Stimulated activated CD4-positive, alpha-beta T cell treated with anti-CD3 and anti-CD28 coated beads, Interleukin-4, amount 100 ng/mL, for 4 hours (primary cell): ENCODE data around the gene GNB1L.

ENCODE experiments used
- DNase-seq, 2 experiments: peaks; one replicate each; pipeline ENCODE4 v3.0.0-alpha.2; 2020

The GNB1L gene

DNA sequence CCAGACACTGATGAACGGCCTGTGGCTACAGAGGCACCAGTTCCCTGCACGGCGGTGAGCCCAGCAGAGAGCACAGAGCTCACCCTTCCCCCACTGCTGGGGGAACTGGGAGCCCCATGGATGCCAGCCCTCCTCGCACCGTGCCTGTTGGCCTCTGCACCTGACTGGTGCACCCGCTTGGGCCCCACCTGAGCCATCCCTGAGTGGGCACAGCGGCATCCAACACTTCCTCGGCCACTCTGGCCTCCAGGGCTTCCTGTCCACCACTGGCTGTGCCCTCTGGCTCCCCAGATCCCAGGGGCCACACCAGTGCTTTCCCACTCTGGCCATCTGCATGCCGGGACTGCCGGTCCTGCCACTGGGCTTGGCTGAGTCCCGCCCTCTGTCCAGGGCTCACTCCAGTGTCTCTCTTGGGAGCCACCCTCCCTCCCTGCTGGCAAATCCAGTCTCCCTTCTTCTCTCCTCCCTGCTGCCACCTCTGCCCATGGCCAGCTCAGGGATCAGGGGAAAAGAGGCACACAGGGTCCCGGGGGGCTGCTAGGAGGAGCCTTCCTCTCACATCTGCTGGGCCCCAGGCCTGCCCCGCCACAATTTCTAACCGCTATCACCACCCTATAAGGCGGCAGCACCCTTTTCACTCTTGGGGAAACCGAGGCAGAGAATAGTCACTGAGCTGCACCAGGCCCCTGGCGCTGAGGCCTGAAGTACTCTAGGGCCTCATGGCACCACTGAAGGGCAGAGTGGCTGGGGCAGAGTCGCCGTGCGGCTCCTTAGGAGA lies 33.0 kb downstream of the GNB1L start:
- DNase-seq = no peak

GRCh38 chr22:19820880-19821522 lies 33.7 kb downstream of the GNB1L start:
- no peak for DNase-seq

- no peak for DNase-seq
These were observed 34.5 kb downstream of the GNB1L start for GRCh38 chr22:19819911-19820879.

DNA sequence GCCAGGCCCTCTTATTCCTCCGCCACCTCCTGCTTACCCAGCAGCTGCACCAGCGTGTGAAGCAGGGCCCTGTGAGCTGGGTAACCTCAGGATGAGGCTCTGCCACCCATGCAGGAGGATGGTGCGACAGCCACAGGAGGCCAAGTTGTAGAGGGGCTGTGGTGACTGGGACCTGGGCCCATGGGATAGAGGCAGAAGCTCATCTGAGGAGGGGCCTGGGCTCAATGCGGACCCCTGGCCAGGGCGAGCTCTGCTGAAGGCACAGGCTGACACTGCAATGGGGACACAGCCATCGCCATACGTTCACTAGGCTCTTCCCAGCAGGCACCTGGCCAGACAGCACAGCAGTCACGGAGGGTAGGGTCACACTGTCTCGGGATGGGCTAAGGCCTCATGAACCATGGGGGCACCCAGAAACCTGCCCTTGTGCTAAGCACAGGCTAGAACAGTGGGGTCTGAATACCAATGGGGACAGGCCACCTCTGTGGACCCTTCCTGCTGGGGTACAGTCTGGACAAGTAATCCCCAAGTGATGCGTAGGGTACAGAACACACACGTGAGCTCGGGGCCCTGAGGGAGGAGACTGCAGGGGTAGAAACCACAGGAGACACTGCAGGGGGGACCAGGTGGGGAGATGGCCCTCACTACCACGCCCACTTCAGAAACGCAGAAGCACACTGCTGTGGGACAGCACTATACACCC lies 35.3 kb downstream of the GNB1L start:
- DNase-seq = no peak

GRCh38 chr22:19818324-19819207 lies 36.1 kb downstream of the GNB1L start:
- DNase-seq = no peak

- no peak for DNase-seq
These were observed 38.1 kb downstream of the GNB1L start for GRCh38 chr22:19816372-19817119.

DNA sequence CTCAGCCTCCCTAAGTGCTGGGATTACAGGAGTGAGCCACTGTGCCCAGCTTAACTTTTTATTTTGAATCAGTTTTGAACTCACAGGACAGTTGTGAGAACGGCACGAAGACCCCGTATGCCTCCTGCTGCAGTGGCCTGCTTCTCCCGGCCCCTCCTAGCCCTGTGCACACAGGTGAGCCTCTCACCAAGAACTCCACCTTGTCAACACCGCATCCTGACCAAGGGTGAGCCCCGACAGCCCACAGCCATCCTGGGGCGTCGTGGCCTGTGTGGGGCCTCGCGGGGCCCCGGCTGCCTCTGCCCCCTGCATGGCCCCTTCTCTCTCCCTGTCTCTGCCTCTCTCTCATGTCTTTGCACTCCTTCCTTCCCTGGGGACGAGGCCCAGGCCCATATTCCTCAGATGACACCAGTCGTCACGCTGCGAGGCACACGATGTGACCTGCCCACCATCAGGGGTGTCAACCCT lies 38.8 kb downstream of the GNB1L start:
- no peak for DNase-seq

DNA sequence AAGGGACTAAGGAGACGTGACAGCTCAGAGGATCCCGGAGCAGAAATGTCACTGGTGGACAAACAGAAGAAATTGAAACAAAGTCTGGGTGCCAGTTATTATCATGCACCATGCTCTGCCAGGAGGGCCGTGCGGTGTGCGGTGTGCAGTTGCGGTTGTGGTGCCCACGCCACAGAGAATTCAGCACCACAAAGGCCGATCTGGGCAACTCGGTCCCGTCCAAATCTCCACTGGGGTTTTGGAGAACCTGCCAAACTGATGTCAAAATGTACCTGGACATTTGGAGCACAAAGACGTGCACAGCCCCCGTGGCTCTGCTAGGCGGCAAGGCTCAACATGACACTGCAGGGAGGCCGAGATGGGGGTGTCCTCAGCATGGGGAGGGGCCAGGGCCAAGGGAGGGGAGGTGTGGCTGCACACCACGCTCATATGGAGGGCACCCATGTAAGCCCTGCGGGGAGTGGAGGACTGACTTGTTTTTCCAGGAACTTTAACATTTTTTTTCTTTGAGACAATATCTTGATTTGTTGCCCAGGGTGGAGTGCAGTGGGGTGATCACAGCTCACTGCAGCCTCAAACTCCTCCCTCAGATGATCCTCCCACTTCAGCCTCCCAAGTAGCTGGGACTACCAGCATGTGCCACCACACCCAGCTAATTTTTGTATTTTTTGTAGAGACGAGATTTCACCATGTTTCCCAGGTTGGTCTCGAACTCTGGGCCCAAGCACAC lies 39.4 kb downstream of the GNB1L start:
- DNase-seq = no peak

DNA sequence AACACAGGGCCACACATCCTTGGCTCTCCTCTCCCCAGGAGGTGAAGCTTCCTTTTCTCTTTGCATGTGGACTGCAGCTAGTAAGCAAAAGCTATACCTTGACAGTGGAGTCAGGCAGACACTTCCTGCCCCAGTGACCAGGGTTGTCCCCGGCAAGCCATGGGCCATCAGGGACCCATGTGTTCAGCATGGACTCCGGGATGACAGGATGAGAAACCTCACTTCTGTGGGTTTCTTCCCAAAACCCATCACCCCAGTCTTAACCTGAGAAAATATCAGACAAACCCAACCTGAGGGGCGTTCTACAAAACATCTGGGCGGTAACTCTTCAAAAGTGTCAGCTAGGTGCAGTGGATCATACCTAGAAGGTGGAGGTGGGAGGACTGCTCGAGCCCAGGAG lies 40.2 kb downstream of the GNB1L start:
- no peak for DNase-seq

- no peak for DNase-seq
These were observed 41.8 kb downstream of the GNB1L start for GRCh38 chr22:19812910-19813309.

- DNase-seq = no peak
These were observed 42.6 kb downstream of the GNB1L start for GRCh38 chr22:19811811-19812771.

GRCh38 chr22:19811211-19811621 lies 43.5 kb downstream of the GNB1L start:
- no peak for DNase-seq

DNA sequence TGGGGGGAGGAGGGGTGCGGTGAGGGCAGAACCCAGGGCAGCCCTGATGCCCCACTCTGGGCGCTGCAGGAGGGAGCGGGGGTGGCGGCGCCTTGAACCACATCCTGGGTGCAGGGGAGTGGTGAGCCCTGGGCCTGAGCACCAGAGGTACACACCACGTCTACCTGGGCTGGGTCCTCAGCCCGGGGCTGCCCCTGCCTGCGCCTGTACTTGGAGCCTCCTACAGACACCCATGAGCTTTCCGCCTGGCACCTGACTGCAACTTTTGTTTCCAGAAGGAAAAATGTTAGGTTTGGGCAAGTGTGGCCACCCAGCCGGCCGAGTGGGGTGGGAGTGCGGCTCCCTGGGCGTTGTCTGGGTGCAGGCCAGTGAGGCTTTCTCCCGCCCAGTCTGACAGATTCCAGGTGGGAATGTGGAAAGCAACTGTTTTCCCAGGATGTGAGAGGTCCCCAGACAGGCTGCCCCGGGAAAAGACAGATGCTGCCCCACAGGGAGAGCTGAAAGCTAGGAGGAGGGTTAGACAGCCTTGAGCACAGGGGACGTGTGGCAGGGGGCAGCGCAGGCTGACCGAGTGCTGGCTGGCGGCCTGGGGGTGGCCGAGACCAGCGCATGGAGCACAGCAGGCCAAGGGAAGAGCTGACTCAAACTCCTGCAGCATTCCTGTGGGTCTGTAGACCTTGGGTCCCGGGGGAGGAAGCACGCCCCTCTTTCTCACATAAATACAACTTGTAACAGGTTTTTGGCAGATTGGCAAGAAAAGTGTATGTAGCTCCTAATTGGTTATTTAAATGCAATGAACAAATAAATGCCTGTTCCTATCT lies 44.1 kb downstream of the GNB1L start:
- no peak for DNase-seq

DNA sequence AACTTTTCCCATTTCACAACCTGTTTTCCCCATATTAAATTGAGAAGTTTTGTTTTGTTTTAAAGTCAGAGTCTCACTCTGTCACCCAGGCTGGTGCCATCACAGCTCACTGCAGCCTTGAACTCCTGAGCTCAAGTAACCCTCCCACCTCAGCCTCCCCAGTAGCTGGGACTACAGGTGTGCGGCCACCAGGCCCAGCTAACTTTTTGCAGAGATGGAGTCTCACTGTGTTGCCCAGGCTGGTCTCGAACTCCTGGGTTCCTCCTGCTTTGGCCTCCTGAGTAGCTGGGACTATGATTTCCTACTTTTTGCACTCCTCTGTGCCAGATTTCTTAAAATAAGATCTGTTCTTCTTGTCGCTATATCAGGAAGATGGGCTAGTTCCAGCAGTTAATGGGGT lies 44.9 kb downstream of the GNB1L start:
- no peak for DNase-seq

DNA sequence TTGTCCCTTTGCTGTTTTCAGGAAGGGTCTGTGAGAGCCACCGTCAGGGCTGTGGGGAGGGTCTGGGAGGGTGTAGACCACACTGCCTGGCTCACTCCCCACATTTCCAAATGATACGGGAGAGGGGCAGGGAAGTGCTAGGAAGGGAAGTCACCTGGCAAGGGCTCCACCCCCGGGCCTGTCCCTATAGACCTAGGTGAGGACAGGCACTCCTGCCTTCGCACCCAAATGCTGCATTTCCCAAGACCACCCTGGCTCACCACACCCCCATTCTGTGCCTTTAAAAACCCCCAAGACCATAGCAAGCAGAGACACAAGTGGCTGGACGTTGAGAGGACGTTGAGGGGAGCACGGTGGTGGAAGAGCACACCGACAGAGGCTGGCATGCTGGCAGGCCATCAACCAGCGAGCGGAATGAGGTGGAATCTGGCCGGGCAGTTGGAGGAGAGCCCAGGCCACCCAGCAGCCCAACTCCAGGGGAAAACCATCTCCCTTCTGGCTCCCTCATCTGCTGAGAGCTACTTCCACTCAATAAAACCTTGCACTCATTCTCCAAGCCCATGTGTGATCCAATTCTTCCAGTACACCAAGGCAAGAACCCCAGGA lies 45.7 kb downstream of the GNB1L start:
- DNase-seq = no peak

- no peak for DNase-seq
These were observed 46.5 kb downstream of the GNB1L start for GRCh38 chr22:19807914-19808872.
